Breast epithelium (tissue), 3 donors: ENCODE measurements around the gene AKAP8L.
"Not testable (repeated sequence)": the region's sequence is repeated elsewhere in the genome, so short reads cannot be mapped to it uniquely, and the experiment has no call there.

Experiments used
- CTCF ChIP-seq, 3 donors: fragments of 450-650 bp; IDR thresholded peaks; one replicate each; pipeline ENCODE4 v1.5.1; 2016 to 2017; ENCODE audit warnings: antibody characterized with exemption in 3 of 3, mild to moderate bottlenecking in 3 of 3, moderate library complexity in 3 of 3
- POLR2A ChIP-seq: fragments of 450-650 bp; IDR thresholded peaks from one replicate; pipeline ENCODE4 v1.6.1; 2016; ENCODE audit warnings: antibody characterized with exemption, mild to moderate bottlenecking, moderate library complexity

DNA sequence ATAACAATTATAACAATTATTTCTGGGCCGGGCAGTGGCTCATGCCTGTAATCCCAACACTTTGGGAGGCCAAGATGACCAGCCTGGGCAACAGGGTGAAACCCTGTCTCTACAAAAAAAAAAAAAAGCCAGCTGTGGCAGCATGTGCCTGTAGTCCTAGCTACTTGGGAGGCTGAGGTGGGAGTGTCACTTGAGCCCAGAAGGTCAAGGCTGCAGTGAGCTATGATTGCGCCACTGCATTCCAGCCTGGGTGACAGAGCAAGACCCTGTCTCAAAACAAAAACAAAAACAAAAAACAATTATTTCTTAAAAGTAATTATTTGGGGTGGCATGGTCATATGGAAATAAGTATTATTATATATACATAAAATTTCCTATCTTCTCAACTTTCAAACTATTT, 7.4 kb downstream of the AKAP8L start:
- TF ChIP-seq POLR2A; CTCF (IDR thresholded peaks at IDR 0.05): not testable (repeated sequence)
